ENCODE measurements around the gene TBC1D32. TPM values are rescaled to one million over a fixed set of nuclear protein-coding genes. Genes with fewer than 3 reads are reported as not detected.
A peak's percentile ranks its signal among the peaks of the same experiment; 100 is the strongest.
"Not testable (repeated sequence)": the region's sequence is repeated elsewhere in the genome, so short reads cannot be mapped to it uniquely, and the experiment has no call there.

The TBC1D32 gene
- total and polyA plus RNA-seq, 3 experiments from 2014 or later, result 2.7 to 6.6 (median 4.9) TPM

DNA sequence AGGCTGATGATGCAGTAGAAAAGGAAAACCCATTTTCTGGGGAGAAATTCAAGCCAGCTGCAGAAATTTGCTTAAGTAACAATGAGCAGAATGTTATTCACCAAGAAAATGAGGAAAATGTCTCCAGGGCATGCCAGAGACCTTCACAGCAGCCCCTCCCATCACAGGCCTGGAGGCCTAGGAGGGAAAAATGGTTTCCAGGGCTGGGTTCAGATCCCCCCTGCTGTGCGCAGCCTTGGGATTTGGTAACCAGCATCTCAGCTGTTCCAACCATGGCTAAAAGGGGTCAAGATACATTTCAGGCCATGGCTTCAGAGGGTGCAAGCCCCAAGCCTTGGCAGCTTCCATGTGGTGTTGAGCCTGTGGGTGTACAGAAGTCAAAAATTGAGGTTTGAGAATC is 265.5 kb downstream of the TBC1D32 start:
- H3K4me1 ChIP-seq (ENCODE audit: insufficient read depth, low read length); H3K27me3 ChIP-seq (ENCODE audit: insufficient read depth, low read length, poor library complexity, severe bottlenecking); H3K36me3 ChIP-seq (ENCODE audit: insufficient read depth, low read length); CTCF ChIA-PET; POLR2A ChIA-PET; H3K27ac ChIP-seq (ENCODE audit: low read depth, low read length); H3K4me3 ChIP-seq (ENCODE audit: low read length); H3K4me3 Mint-ChIP-seq; H3K27ac Mint-ChIP-seq; DNase-seq; H3K27me3 Mint-ChIP-seq; H3K9me3 ChIP-seq (ENCODE audit: low read length); H3K4me1 Mint-ChIP-seq: not testable (repeated sequence)
- peaks cover 13 to 31% (median 26%) of the 10 kb centered on the region in 5 donors for H3K9me3 Mint-ChIP-seq
- peaks cover 9 to 32% (median 14%) of the 10 kb centered on the region in 3 donors for H3K36me3 Mint-ChIP-seq

DNA sequence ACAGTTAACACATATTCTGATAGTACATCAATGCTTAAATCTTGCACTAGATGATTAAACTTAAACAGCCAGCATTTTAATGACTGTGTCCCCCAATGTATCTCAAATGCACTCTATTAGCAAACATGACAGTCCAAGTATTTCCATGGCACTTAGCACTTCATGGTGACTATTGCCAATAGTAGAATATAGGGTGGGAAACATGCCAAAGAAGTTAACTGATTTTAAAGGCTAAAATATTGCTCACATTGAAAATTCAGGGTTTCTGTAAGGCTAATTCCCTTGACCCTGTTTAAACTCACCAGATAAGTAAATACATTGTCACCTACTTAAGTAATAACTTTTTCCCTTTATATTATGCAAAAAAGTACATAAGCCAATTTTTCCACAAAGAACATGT is 266.9 kb downstream of the TBC1D32 start:
- ChIA-PET POLR2A (no interaction called here), CTCF (no interaction called here)
- no peak overlapping the region for H3K4me3 Mint-ChIP-seq
- Histone ChIP-seq H3K4me1 (ENCODE audit: insufficient read depth, low read length) (no peaks in the 10 kb centered on the region), H3K27ac (ENCODE audit: low read depth, low read length) (no peak overlapping the region), H3K27me3 (ENCODE audit: insufficient read depth, low read length, poor library complexity, severe bottlenecking) (no peaks in the 10 kb centered on the region), H3K9me3 (ENCODE audit: low read length) (no peaks in the 10 kb centered on the region), H3K4me3 (ENCODE audit: low read length) (no peak overlapping the region), H3K36me3 (ENCODE audit: insufficient read depth, low read length) (no peaks in the 10 kb centered on the region)
- no peak for DNase-seq
- H3K9me3 Mint-ChIP-seq, result peaks cover 16 to 35% (median 34%) of the 10 kb centered on the region in 5 donors
- H3K27ac Mint-ChIP-seq, result no peak overlapping the region
- peaks cover 12 to 32% (median 14%) of the 10 kb centered on the region in 3 donors for H3K36me3 Mint-ChIP-seq
- H3K4me1 Mint-ChIP-seq, result no peaks in the 10 kb centered on the region
- H3K27me3 Mint-ChIP-seq, result peaks cover 0 to 3% of the 10 kb centered on the region in 2 donors

DNA sequence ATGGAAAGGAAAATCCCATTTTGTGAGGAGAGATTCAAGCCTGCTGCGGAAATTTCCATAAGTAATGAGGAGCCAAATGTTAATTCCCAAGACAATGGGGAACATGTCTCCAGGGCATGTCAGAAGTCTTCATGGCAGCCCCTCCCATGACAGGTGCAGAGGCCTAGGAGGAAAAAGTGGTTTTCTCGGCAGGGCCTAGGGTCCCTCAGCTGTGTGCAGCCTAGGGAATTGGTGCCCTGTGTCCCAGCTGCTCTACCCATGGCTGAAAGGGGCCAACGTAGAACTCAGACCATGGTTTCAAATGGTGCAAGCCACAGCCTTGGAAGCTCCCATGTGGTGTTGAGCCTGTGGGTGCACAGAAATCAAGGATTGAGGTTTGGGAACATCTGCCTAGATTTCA is 269.9 kb downstream of the TBC1D32 start:
- peaks cover 7 to 13% (median 8%) of the 10 kb centered on the region in 3 donors for H3K36me3 Mint-ChIP-seq
- H3K36me3 ChIP-seq (ENCODE audit: insufficient read depth, low read length), result no peaks in the 10 kb centered on the region
- CTCF ChIA-PET, result no interaction called here
- H3K4me1 Mint-ChIP-seq, result no peaks in the 10 kb centered on the region
- H3K27me3 Mint-ChIP-seq, result peaks cover 0 to 4% of the 10 kb centered on the region in 2 donors
- H3K27me3 ChIP-seq (ENCODE audit: insufficient read depth, low read length, poor library complexity, severe bottlenecking), result no peaks in the 10 kb centered on the region
- POLR2A ChIA-PET, result no interaction called here
- no peak overlapping the region for H3K27ac Mint-ChIP-seq
- H3K4me3 ChIP-seq (ENCODE audit: low read length), result no peak overlapping the region
- H3K4me3 Mint-ChIP-seq, result no peak overlapping the region
- no peak overlapping the region for H3K27ac ChIP-seq (ENCODE audit: low read depth, low read length)
- no peaks in the 10 kb centered on the region for H3K4me1 ChIP-seq (ENCODE audit: insufficient read depth, low read length)
- H3K9me3 ChIP-seq (ENCODE audit: low read length), result no peaks in the 10 kb centered on the region
- no peak for DNase-seq
- H3K9me3 Mint-ChIP-seq, result peaks cover 7 to 32% (median 19%) of the 10 kb centered on the region in 5 donors

DNA sequence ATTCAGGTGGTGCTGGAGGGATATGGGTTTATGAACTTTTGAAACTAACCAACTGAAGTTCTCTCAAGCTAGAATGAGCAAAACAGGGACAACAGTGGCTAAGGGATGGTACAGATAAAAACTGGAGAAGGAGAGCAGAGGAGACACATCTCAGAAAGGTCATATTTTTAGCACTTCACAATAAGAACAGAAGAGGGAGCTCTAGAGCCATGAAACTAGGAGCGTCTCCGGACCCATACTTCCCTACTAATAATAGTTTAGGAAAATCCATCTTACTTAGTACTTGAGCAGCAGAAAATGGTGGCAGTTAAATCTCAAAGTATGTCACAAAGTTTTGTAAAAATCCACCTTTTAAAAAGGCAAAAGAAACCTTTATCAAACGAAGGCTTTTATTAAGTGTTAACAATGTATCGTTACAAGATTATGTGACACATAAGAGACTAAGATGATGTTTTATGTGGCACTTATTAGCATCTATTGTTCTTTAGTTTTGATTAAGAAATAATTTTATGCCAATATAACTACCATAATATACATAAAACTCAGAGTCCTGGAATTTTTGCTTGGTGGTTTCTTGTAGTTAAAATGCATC is 278.6 kb downstream of the TBC1D32 start:
- Histone ChIP-seq H3K36me3 (ENCODE audit: insufficient read depth, low read length) (no peaks in the 10 kb centered on the region), H3K27me3 (ENCODE audit: insufficient read depth, low read length, poor library complexity, severe bottlenecking) (no peaks in the 10 kb centered on the region), H3K4me3 (ENCODE audit: low read length) (no peak overlapping the region), H3K9me3 (ENCODE audit: low read length) (no peaks in the 10 kb centered on the region), H3K27ac (ENCODE audit: low read depth, low read length) (no peak overlapping the region), H3K4me1 (ENCODE audit: insufficient read depth, low read length) (no peaks in the 10 kb centered on the region)
- no peaks in the 10 kb centered on the region for H3K27me3 Mint-ChIP-seq
- H3K4me3 Mint-ChIP-seq, result no peak overlapping the region
- peaks cover 0 to 4% (median 4%) of the 10 kb centered on the region in 3 donors for H3K4me1 Mint-ChIP-seq
- H3K27ac Mint-ChIP-seq, result no peak overlapping the region
- no peaks in the 10 kb centered on the region for H3K36me3 Mint-ChIP-seq
- ChIA-PET CTCF (interaction anchor here (1.0 kb wide), 1 partner anchor 11 kb away, joined by 3 read pairs; no protein-coding TSS in a partner anchor), POLR2A (no interaction called here)
- H3K9me3 Mint-ChIP-seq, result no peaks in the 10 kb centered on the region
- peak in 2 of 5 donors; percentile 2 to 19 for DNase-seq

DNA sequence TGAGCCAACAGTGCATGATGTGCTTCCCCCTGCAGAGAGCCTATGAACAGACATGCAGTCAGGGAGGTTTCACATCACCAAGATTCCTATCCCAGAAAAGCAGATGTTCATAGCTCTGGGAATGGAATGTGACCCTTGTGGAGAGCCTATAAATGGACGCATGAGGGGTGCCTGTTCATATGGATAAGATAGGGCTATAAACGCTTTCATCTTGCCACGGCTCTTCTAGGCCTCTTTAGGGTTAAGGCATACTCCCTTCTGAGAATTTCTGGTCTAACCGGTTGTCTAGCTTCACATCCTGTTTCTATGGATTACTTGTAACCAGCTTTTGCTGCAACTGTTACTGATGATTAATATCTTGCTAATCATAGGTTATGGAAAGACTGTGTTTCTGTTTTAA is 285.7 kb downstream of the TBC1D32 start:
- CTCF ChIA-PET; H3K27ac ChIP-seq (ENCODE audit: low read depth, low read length); H3K4me1 Mint-ChIP-seq; H3K27me3 Mint-ChIP-seq; H3K9me3 ChIP-seq (ENCODE audit: low read length); H3K36me3 Mint-ChIP-seq; H3K9me3 Mint-ChIP-seq; H3K4me1 ChIP-seq (ENCODE audit: insufficient read depth, low read length); H3K27me3 ChIP-seq (ENCODE audit: insufficient read depth, low read length, poor library complexity, severe bottlenecking); H3K36me3 ChIP-seq (ENCODE audit: insufficient read depth, low read length); H3K27ac Mint-ChIP-seq; H3K4me3 Mint-ChIP-seq; H3K4me3 ChIP-seq (ENCODE audit: low read length); POLR2A ChIA-PET; DNase-seq: not testable (repeated sequence)

DNA sequence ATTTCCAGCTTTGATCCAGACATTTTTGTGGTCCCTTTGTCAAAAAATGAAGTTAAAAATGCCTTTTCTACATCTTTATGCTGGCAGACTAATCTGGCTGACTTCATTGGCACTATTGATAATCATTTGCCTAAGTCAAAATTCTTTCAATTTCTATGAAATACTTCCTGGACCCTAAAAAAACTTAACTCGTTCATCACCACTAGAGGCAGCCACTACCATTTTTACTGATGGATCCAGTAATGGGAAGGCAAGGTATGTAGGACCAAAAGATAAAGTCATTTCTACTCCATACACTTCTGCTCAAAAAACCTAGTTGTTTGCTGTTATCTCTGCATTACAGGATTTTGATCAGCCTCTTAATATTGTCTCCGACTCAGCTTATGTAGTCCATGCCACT is 289.4 kb downstream of the TBC1D32 start:
- DNase-seq; H3K27me3 Mint-ChIP-seq; H3K9me3 ChIP-seq (ENCODE audit: low read length); H3K36me3 Mint-ChIP-seq; H3K27me3 ChIP-seq (ENCODE audit: insufficient read depth, low read length, poor library complexity, severe bottlenecking); H3K36me3 ChIP-seq (ENCODE audit: insufficient read depth, low read length); H3K4me1 ChIP-seq (ENCODE audit: insufficient read depth, low read length); H3K4me3 ChIP-seq (ENCODE audit: low read length); H3K27ac ChIP-seq (ENCODE audit: low read depth, low read length); POLR2A ChIA-PET; H3K4me1 Mint-ChIP-seq; H3K9me3 Mint-ChIP-seq; H3K4me3 Mint-ChIP-seq: not testable (repeated sequence)
- CTCF ChIA-PET, result interaction anchor here (1.4 kb wide), 1 partner anchor 10 kb away, joined by 3 read pairs; no protein-coding TSS in a partner anchor
- peak overlapping the region in 1 of 8 donors; percentile 16 for H3K27ac Mint-ChIP-seq

DNA sequence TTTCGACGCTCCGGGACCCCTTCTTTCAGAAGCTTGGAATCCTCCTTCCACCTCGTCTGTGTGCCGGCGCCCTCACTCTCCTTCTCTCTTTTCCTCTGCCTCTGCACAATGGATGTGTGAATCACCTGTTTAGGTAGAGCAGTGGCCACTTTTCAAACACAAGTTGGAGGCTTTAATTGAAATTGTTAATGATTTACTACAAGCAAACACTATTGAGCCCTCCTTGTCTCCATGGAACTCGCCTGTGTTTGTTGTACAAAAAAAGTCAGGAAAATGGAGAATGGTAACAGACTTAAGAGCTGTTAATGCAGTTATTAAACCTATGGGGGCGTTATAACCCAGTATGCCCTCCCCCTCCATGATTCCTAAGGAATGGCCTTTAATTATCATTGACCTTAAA is 290.6 kb downstream of the TBC1D32 start:
- H3K4me1 Mint-ChIP-seq; H3K4me3 Mint-ChIP-seq; H3K9me3 Mint-ChIP-seq; H3K27ac ChIP-seq (ENCODE audit: low read depth, low read length); H3K27me3 Mint-ChIP-seq; DNase-seq; H3K9me3 ChIP-seq (ENCODE audit: low read length); H3K4me3 ChIP-seq (ENCODE audit: low read length); H3K27ac Mint-ChIP-seq; H3K36me3 ChIP-seq (ENCODE audit: insufficient read depth, low read length); H3K27me3 ChIP-seq (ENCODE audit: insufficient read depth, low read length, poor library complexity, severe bottlenecking); CTCF ChIA-PET; H3K4me1 ChIP-seq (ENCODE audit: insufficient read depth, low read length); H3K36me3 Mint-ChIP-seq; POLR2A ChIA-PET: not testable (repeated sequence)

DNA sequence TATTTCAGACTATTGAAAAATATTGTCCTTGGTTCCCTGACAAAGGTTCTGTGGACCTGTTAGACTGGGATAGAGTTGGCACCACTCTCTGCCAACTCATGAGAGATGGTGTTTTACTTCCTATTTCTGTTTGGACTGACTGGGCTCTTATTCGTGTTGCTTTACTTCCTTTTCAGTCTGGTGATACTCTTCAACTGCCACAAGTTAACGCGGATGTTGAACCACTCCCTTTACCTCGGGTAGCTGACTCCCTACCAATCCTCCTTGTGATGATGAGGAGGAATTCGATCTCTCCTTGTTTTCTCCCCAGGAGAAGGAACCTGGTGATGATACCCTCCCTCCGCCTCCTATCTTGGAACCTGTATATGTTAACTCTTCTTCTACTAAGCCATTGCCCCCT is 291.1 kb downstream of the TBC1D32 start:
- CTCF ChIA-PET, result not testable (repeated sequence)

DNA sequence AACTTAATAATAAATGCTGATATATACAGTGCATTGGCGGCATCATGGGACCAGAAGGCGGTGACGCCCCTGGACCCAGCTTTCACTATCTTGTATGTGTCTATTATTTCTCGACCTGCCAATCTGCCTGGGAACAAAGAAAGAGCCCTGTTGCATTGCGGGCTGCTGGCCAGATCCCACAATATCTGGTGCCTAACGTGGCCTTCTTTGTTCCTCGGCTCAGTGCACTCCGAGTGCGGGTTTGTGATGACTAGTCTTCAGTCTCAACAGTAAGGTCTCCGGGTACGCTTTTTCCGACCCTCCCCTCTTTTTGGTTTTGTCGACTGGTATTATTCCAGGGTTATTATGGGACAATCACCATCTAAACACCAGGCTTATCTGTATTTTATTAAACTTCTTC is 291.5 kb downstream of the TBC1D32 start:
- H3K27me3 Mint-ChIP-seq, result no peaks in the 10 kb centered on the region
- Histone ChIP-seq H3K9me3 (ENCODE audit: low read length) (no peaks in the 10 kb centered on the region), H3K27me3 (ENCODE audit: insufficient read depth, low read length, poor library complexity, severe bottlenecking) (no peaks in the 10 kb centered on the region), H3K27ac (ENCODE audit: low read depth, low read length) (no peak overlapping the region), H3K4me3 (ENCODE audit: low read length) (no peak overlapping the region), H3K36me3 (ENCODE audit: insufficient read depth, low read length) (no peaks in the 10 kb centered on the region), H3K4me1 (ENCODE audit: insufficient read depth, low read length) (no peaks in the 10 kb centered on the region)
- no peaks in the 10 kb centered on the region for H3K36me3 Mint-ChIP-seq
- no peak overlapping the region for H3K27ac Mint-ChIP-seq
- peaks cover 0 to 8% (median 2%) of the 10 kb centered on the region in 5 donors for H3K9me3 Mint-ChIP-seq
- CTCF ChIA-PET, result no interaction called here
- H3K4me1 Mint-ChIP-seq, result no peaks in the 10 kb centered on the region
- POLR2A ChIA-PET, result no interaction called here
- no peak overlapping the region for H3K4me3 Mint-ChIP-seq
- no peak for DNase-seq

More for the DNA sequence above, 291.1 kb downstream of the TBC1D32 start:
- DNase-seq; H3K4me3 Mint-ChIP-seq; H3K27me3 Mint-ChIP-seq; POLR2A ChIA-PET; H3K27ac ChIP-seq (ENCODE audit: low read depth, low read length); H3K9me3 Mint-ChIP-seq; H3K4me1 ChIP-seq (ENCODE audit: insufficient read depth, low read length); H3K36me3 ChIP-seq (ENCODE audit: insufficient read depth, low read length); H3K27ac Mint-ChIP-seq; H3K27me3 ChIP-seq (ENCODE audit: insufficient read depth, low read length, poor library complexity, severe bottlenecking); H3K36me3 Mint-ChIP-seq; H3K4me1 Mint-ChIP-seq; H3K4me3 ChIP-seq (ENCODE audit: low read length); H3K9me3 ChIP-seq (ENCODE audit: low read length): not testable (repeated sequence)
